HK-2 (cell line): ENCODE measurements around the gene DENND1B.

Source experiments
- DNase-seq: peaks from one replicate; pipeline ENCODE4 v3.0.0-alpha.2; 2018; ENCODE audit not compliant: unreplicated experiment

DENND1B gene

GRCh38 chr1:197775282-197776262 is at the start of gene DENND1B:
Gene DENND1B, minus strand, starts transcription at chr1:197775480. Its CDS starts 325 bp downstream, at chr1:197775155.
- DNase-seq = peak; percentile 58

- no peak for DNase-seq
Measured at GRCh38 chr1:197814306-197814705, 39.0 kb upstream of the DENND1B start.

GRCh38 chr1:197813741-197814140 is 38.5 kb upstream of the DENND1B start:
- DNase-seq = no peak

- DNase-seq = no peak
Measured at GRCh38 chr1:197811769-197812168, 36.5 kb upstream of the DENND1B start.

- no peak for DNase-seq
Measured at GRCh38 chr1:197810812-197811211, 35.5 kb upstream of the DENND1B start.

GRCh38 chr1:197808880-197809279 is 33.6 kb upstream of the DENND1B start:
- DNase-seq = no peak

- no peak for DNase-seq
Measured at GRCh38 chr1:197807739-197808453, 32.6 kb upstream of the DENND1B start.

- DNase-seq = no peak
Measured at GRCh38 chr1:197807216-197807615, 31.9 kb upstream of the DENND1B start.

- no peak for DNase-seq
Measured at GRCh38 chr1:197806718-197807117, 31.4 kb upstream of the DENND1B start.

GRCh38 chr1:197801684-197802083 is 26.4 kb upstream of the DENND1B start:
- no peak for DNase-seq

GRCh38 chr1:197801111-197801482 is 25.8 kb upstream of the DENND1B start:
- DNase-seq = no peak

GRCh38 chr1:197800379-197801110 is 25.3 kb upstream of the DENND1B start:
- DNase-seq = no peak

GRCh38 chr1:197799271-197799670 is 24.0 kb upstream of the DENND1B start:
- DNase-seq = peak; percentile 56

GRCh38 chr1:197798492-197798891 is 23.2 kb upstream of the DENND1B start:
- no peak for DNase-seq

GRCh38 chr1:197797010-197797409 is 21.7 kb upstream of the DENND1B start:
- no peak for DNase-seq

- DNase-seq = no peak
Measured at GRCh38 chr1:197788741-197789739, 13.8 kb upstream of the DENND1B start.

GRCh38 chr1:197787623-197788536 is 12.6 kb upstream of the DENND1B start:
- no peak for DNase-seq

- DNase-seq = no peak
Measured at GRCh38 chr1:197787056-197787455, 11.8 kb upstream of the DENND1B start.

GRCh38 chr1:197786280-197786679 is 11.0 kb upstream of the DENND1B start:
- DNase-seq = no peak

GRCh38 chr1:197783510-197783948 is 8.2 kb upstream of the DENND1B start:
- DNase-seq = no peak
